Fibroblast of pulmonary artery (primary cell): ENCODE measurements around the gene ATP6V1C2.
"Not testable (repeated sequence)": the region's sequence is repeated elsewhere in the genome, so short reads cannot be mapped to it uniquely, and the experiment has no call there.

Source experiments
- DNase-seq: peaks from one replicate; pipeline ENCODE4 v3.0.0-alpha.2; 2010; ENCODE audit warnings: low read depth
- H3K4me3 ChIP-seq: replicated peaks from 2 replicates; pipeline ENCODE4 v1.5.1; 2011; ENCODE audit warnings: low read depth, mild to moderate bottlenecking, control low read depth, low read length, moderate library complexity
- TF ChIP-seq, protein P1 (sequence below): IDR thresholded peaks from 2 replicates; pipeline ENCODE4 v1.5.1; 2011; ENCODE audit warnings: mild to moderate bottlenecking, control low read depth, low read length, inconsistent platforms; ENCODE audit errors: missing control alignments

ATP6V1C2 gene

DNA sequence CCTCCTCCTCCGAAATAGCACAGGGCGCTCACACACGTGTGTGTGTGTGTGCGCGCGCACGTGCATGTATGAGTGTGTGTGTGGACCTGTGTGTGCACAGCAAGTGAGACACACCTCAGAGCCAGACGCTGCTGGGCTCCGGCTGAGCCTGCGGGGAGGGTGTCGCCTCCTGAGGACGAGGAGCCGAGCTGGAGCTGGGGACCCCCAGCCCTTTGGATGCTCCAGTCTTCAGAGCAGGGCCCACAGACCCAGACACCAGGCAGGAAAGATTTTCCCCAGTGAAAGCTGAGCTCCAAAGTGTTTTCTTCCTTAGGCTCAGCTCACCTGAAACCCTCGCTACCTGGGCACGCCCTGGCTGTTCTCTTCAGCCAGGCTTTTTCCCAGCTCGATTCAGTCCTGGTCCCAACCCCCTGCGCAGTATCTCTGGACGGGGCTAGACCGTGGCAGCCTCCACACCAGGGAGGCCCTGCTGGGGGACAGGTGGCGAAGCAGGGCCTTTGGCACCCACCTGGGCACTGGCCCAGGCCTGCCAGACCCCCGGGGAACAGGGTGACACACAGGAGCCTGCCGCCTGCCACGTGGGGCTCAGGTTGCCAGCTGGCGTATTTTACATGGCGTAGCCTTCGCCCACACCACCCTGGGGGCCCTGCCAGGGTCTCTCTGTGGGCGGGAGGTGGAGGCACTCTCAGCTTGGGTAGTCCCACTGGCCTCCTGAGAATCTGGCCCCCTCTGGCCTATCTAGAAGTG lies 55.0 kb downstream of the ATP6V1C2 start:
- TF ChIP-seq, protein P1, sequence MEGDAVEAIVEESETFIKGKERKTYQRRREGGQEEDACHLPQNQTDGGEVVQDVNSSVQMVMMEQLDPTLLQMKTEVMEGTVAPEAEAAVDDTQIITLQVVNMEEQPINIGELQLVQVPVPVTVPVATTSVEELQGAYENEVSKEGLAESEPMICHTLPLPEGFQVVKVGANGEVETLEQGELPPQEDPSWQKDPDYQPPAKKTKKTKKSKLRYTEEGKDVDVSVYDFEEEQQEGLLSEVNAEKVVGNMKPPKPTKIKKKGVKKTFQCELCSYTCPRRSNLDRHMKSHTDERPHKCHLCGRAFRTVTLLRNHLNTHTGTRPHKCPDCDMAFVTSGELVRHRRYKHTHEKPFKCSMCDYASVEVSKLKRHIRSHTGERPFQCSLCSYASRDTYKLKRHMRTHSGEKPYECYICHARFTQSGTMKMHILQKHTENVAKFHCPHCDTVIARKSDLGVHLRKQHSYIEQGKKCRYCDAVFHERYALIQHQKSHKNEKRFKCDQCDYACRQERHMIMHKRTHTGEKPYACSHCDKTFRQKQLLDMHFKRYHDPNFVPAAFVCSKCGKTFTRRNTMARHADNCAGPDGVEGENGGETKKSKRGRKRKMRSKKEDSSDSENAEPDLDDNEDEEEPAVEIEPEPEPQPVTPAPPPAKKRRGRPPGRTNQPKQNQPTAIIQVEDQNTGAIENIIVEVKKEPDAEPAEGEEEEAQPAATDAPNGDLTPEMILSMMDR, result no peak
- no peak overlapping the region for H3K4me3 ChIP-seq
- no peak for DNase-seq

DNA sequence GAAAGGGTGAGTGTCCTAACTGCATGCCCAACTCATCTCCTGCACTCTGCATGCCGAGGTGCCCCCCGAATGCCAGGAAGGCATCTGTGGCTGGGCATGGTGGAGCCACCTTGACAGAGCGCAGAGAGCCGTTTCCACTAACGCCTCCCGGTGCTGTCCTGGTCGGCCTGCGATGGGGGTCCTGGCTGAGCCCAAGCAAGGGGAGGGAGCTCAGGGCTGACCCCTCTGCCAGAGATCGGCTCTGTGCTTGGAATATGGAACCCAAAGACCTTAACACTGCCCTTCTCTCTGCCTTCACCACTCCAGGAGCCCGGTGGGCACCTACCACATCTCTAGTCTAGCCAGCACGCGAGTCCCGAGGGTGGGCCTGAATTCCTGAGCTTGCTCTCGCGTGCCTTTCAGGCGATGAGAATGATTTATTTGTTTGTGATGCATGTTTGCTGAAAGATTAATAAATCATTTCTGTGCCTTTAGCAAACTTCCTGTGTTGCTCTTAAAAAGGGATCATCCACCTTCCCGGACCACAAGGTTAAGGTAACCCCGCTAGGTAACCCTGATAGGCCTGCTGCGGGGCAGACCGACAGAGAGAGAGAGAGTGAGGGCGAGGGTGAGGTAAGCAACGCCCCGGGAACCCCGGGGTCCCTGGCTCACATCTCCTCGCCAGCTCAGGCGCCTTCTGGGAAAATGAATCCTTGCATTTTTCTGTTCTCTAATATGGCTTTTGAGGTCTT lies 55.8 kb downstream of the ATP6V1C2 start:
- TF ChIP-seq, protein P1, result no peak
- no peak for DNase-seq
- no peak overlapping the region for H3K4me3 ChIP-seq

DNA sequence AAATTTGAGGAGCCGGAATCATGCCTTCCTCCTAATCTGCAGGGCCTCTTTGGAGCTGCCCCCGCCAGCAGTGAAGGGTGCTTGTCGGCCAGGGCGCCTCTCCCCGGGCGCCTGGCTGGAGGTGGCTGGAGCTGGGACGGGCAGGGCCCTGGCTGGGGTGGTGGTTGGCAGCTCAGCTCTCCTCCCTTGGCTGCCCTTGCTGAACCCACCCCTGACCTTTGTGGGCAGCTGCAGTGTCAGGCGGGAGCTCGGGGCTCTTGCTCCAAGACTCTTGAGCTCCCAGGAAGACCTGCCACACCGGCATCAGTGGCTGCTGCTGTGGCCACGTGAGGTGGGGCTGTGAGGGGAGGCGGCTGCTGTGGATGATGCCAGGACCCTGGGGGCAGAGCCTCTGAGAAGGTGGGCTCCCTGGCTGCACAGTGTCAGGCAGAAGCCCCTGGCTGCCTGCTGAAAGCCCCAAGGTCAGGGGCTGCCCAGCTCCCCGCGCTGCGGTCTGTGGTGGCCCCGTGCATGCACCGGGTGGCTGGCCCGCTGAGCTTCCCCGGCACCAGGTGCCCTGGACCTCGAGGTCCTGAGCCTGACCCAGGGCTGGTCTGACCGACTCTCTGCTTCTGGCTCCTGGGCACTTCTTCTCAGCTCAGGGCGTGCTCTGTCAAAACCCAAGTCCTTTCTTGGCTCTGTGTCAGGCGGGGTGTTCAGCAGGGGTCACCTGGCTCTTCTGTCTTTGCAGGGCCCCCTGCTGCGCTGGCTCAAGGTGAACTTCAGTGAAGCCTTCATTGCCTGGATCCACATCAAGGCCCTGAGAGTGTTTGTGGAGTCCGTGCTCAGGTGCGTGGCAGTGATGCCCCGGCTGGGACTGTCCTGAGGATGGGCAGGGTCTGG lies 56.7 kb downstream of the ATP6V1C2 start:
- no peak overlapping the region for H3K4me3 ChIP-seq
- DNase-seq, result no peak
- TF ChIP-seq, protein P1, result no peak

DNA sequence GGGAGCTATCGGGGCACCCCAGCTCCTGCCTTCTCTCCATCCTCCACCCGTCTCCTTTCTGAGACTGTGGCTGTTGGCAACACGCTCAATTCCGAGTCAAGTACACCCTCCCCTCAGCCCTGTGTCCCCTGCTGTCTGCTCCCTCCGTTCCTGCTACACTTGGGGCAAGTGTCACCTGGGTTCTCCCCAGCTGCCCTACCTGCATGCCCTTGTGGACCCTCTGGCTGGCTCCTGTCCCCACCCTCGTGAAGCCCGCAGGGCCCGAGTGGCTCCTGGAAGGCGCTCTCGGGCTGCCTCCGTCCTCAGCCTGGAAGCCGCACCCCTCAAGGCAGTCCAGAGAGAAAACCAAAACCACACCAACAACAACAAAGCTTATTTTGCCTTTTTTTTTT lies 57.3 kb downstream of the ATP6V1C2 start:
- no peak for DNase-seq
- no peak overlapping the region for H3K4me3 ChIP-seq
- TF ChIP-seq, protein P1, result no peak

DNA sequence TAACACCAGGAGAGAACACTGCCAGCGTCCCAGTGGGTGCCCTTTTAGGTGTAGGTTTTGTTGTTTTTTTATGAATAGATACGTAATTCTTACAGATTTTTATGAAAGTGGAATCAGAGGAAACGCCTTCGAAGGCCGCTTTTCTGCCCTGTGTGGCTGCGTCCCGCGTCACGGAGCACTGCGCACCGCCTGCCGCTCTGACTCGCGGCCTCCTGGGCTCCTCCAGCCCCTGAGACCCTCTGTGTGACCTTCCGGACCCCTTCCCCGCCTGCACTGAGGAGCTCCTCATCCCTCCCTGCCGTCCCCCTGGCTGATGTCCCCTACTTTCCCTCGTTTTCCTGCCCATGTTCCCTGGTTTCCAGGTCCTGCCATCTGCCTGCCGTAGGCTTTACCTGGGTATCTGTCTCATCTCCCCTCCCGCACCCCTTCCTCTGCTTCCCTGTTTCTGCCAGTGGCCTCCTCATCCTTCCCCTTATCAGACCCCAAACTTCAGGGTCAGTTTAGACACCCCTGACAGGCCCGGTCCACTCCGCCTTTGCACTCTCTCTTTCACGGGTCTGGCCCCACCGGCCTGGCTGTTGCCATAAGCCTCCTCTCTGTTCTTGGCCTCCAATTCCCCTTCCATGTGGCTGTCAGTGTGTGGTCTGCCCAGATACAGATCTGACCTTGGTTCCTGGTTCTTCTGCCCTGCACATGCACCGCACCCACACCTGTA lies 58.5 kb downstream of the ATP6V1C2 start:
- H3K4me3 ChIP-seq, result no peak overlapping the region
- no peak for DNase-seq
- TF ChIP-seq, protein P1, result no peak

DNA sequence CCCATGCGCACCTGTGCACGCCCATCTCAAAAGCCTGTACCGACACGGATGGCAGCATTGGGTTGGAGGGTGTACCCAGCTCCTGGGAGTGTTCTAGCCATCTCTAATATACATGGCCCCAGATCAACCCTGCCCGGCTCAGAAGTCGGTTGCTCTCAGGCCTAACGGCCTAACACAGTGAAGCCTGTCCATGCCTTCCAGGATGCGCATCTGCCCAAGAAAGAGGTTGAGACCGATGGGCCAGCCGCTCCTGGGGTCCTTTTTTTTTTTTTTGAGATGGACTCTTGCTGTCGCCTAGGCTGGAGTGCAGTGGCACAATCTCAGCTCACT lies 59.0 kb downstream of the ATP6V1C2 start:
- TF ChIP-seq, protein P1, result no peak

DNA sequence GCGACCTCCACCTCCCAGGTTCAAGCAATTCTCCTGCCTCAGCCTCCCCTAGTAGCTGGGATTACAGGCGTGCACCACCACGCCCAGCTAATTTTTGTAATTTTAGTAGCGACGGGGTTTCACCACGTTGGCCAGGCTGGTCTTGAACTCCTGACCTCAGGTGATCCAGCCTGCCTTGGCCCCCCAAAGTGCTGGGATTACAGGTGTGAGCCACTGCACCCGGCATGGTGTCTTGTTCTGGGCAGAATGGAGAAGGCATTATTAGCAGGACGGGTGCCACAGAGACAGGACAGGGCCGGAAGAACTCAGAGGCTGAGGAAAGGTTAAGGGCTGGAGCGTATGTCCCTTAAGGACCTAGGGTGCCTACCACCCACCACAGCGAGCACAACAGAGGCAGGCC lies 59.4 kb downstream of the ATP6V1C2 start:
- DNase-seq, H3K4me3 ChIP-seq: not testable (repeated sequence)

More for the DNA sequence above, 59.0 kb downstream of the ATP6V1C2 start:
- DNase-seq, result no peak
- H3K4me3 ChIP-seq, result no peak overlapping the region
